HepG2 (cell line): ENCODE measurements around the gene CDC25C. TPM values are rescaled to one million over a fixed set of nuclear protein-coding genes. Genes with fewer than 3 reads are reported as not detected.

ENCODE experiments used
- CTCF ChIP-seq: sonication (generic); formaldehyde crosslinking; IDR thresholded peaks from 2 replicates; pipeline ENCODE4 v1.5.0; 2020; ENCODE audit warnings: mild to moderate bottlenecking, missing genetic modification reagents, moderate library complexity
- GLMP ChIP-seq: sonication (generic); formaldehyde crosslinking; IDR thresholded peaks from 2 replicates; pipeline ENCODE4 v1.9.0; 2021; ENCODE audit warnings: missing genetic modification reagents, mild to moderate bottlenecking, borderline replicate concordance
- HMG20A ChIP-seq: IDR thresholded peaks from 2 replicates; pipeline ENCODE4 v1.6.1; 2016; ENCODE audit warnings: borderline replicate concordance
- MEIS2 ChIP-seq: sonication (generic); formaldehyde crosslinking; IDR thresholded peaks from 2 replicates; pipeline ENCODE4 v1.9.0; 2021; ENCODE audit warnings: mild to moderate bottlenecking, missing genetic modification reagents
- MIER3 ChIP-seq: IDR thresholded peaks from 2 replicates; pipeline ENCODE4 v1.6.1; 2016; ENCODE audit warnings: missing compliant biosample characterization, borderline replicate concordance
- NFKBIZ ChIP-seq: IDR thresholded peaks from 2 replicates; pipeline ENCODE4 v1.6.1; 2018; ENCODE audit warnings: missing genetic modification reagents, missing compliant biosample characterization
- POGK ChIP-seq: sonication (generic); formaldehyde crosslinking; conservative IDR thresholded peaks from 2 replicates; pipeline ENCODE4 v1.8.0; 2022; ENCODE audit warnings: mild to moderate bottlenecking, moderate library complexity, missing genetic modification reagents
- POLR2AphosphoS2 ChIP-seq: IDR thresholded peaks from 2 replicates; pipeline ENCODE4 v1.6.1; 2011; ENCODE audit warnings: low read depth, low read length, improper control_type of control experiment
- SP4 ChIP-seq: sonication (generic); formaldehyde crosslinking; IDR thresholded peaks from 2 replicates; pipeline ENCODE4 v1.8.1; 2023; ENCODE audit warnings: mild to moderate bottlenecking, missing genetic modification reagents
- ZBTB7B ChIP-seq: sonication (generic); formaldehyde crosslinking; IDR thresholded peaks from 2 replicates; pipeline ENCODE4 v1.4.0; 2020; ENCODE audit warnings: missing genetic modification reagents
- ZKSCAN8 ChIP-seq: IDR thresholded peaks from 2 replicates; pipeline ENCODE4 v1.6.1; 2016; ENCODE audit warnings: borderline replicate concordance, missing genetic modification reagents, missing compliant biosample characterization
- ZMYM3 ChIP-seq: sonication (generic); formaldehyde crosslinking; IDR thresholded peaks from 2 replicates; pipeline ENCODE4 v1.5.1; 2020; ENCODE audit warnings: mild to moderate bottlenecking, missing genetic modification reagents
- ZNF367 ChIP-seq: sonication (generic); formaldehyde crosslinking; IDR thresholded peaks from 2 replicates; pipeline ENCODE4 v1.4.0; 2020; ENCODE audit warnings: missing genetic modification reagents, borderline replicate concordance
- ZNF746 ChIP-seq: sonication (generic); formaldehyde crosslinking; IDR thresholded peaks from 2 replicates; pipeline ENCODE4 v1.8.0; 2022; ENCODE audit warnings: mild to moderate bottlenecking, missing genetic modification reagents
- ZNF761 ChIP-seq: sonication (generic); formaldehyde crosslinking; conservative IDR thresholded peaks from 2 replicates; pipeline ENCODE4 v1.4.0; 2020; ENCODE audit warnings: mild to moderate bottlenecking, missing genetic modification reagents
- polyA plus RNA-seq, 8 experiments: library from polyadenylated mRNA; depleted of rRNA in 3 of 8; stranded (reverse) in 7 of 8; unstranded in 1 of 8; fragments of >200 nt; fragmentation: Illumina TruSeq in 4 of 8; extraction: Trizol in 4 of 8; gene quantifications; 2 replicates each; pipeline versions ENCODE4 v1.2.1 to v1.2.3, GENCODE V29; 2011 to 2016; ENCODE audit warnings: low read depth in 4 of 8, missing spikeins in 1 of 8, mixed read lengths in 1 of 8; ENCODE audit not compliant: insufficient read depth in 1 of 8
- total RNA-seq, 5 experiments: library from RNA; depleted of rRNA; stranded (reverse); fragments of >200 nt; fragmentation: Illumina TruSeq; extraction: Trizol; gene quantifications; 2 replicates each; pipeline ENCODE4 v1.2.3, GENCODE V29; 2016; ENCODE audit warnings: low read depth in 1 of 5
- TF ChIP-seq, protein P1 (sequence below): IDR thresholded peaks from 2 replicates; pipeline ENCODE4 v1.6.1; 2016; ENCODE audit warnings: missing compliant biosample characterization, missing genetic modification reagents, borderline replicate concordance
- TF ChIP-seq, protein P2 (sequence below): sonication (generic); formaldehyde crosslinking; IDR thresholded peaks from 2 replicates; pipeline ENCODE4 v1.5.1; 2020; ENCODE audit warnings: mild to moderate bottlenecking, moderate library complexity, missing genetic modification reagents
- TF ChIP-seq, protein P3 (sequence below): sonication (generic); formaldehyde crosslinking; IDR thresholded peaks from 2 replicates; pipeline ENCODE4 v1.9.0; 2021; ENCODE audit warnings: missing genetic modification reagents, borderline replicate concordance

Gene CDC25C
- total and polyA plus RNA-seq, 2 of the 13 experiments (the other 11 are each of a cell fraction or from before 2014, with no cell fraction given): 17.7 to 27.6 TPM

DNA sequence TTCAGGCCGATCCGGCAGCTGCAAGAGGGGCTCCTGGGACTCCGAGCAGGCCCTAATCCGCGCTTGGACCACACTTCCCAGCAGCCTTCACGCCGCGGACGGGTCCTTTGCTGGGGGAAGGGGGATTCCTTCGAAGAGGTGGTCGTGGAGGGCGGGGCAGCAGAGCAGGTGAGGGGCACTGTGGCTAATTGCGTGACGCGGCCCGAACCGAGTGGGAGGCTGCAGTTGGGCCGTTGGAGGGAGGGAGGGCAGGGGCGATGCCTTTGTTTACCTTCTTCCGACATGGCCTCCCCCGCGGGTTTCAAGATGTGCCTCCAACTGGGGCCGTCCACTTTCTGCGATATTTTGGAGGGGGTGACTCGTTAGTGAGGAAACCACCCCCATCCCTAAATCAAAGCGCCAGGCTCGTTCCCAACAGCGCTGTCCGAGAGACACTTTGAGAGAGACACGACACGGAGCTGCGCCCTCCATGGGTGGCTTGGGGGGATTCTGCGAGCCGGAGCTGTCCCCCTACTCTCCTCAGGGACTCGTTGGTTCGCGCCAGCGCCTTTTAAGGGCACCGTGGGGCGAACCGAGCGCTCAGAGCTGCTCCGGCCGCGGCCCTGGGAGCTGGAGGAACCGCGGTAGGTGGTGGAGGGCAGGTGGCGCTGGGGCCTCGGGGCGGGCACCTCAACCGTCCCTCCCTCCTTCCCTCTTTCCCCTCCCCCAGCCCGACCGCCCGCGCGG, 6.2 kb upstream of the CDC25C start, which contains the start of gene FAM53C (continued):
- TF ChIP-seq, protein P1, sequence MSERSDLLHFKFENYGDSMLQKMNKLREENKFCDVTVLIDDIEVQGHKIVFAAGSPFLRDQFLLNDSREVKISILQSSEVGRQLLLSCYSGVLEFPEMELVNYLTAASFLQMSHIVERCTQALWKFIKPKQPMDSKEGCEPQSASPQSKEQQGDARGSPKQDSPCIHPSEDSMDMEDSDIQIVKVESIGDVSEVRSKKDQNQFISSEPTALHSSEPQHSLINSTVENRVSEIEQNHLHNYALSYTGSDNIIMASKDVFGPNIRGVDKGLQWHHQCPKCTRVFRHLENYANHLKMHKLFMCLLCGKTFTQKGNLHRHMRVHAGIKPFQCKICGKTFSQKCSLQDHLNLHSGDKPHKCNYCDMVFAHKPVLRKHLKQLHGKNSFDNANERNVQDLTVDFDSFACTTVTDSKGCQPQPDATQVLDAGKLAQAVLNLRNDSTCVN: no peak; the same call in 1 of the 2 replicates
- peak; percentile 79; the same call in 1 of the 2 replicates for TF ChIP-seq ZNF367 (CRISPR knock-in tag)
- peak; percentile 86 for TF ChIP-seq MEIS2 (CRISPR knock-in tag)
- TF ChIP-seq POGK (CRISPR knock-in tag): peak; percentile 89; the same call in 1 of the 2 replicates
- no peak for TF ChIP-seq GLMP (CRISPR knock-in tag)
- peak; percentile 88; the same call in 1 of the 2 replicates for TF ChIP-seq POLR2AphosphoS2
- TF ChIP-seq SP4 (CRISPR knock-in tag): peak; percentile 70
- peak; percentile 93 for TF ChIP-seq ZNF746 (CRISPR knock-in tag)
- TF ChIP-seq ZBTB7B: peak; percentile 78
- TF ChIP-seq ZNF761 (CRISPR knock-in tag): no peak; the same call in 1 of the 2 replicates
- TF ChIP-seq, protein P2, sequence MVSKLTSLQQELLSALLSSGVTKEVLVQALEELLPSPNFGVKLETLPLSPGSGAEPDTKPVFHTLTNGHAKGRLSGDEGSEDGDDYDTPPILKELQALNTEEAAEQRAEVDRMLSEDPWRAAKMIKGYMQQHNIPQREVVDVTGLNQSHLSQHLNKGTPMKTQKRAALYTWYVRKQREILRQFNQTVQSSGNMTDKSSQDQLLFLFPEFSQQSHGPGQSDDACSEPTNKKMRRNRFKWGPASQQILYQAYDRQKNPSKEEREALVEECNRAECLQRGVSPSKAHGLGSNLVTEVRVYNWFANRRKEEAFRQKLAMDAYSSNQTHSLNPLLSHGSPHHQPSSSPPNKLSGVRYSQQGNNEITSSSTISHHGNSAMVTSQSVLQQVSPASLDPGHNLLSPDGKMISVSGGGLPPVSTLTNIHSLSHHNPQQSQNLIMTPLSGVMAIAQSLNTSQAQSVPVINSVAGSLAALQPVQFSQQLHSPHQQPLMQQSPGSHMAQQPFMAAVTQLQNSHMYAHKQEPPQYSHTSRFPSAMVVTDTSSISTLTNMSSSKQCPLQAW (CRISPR knock-in tag): peak; percentile 68; the same call in 1 of the 2 replicates
- peak; percentile 36 for TF ChIP-seq CTCF (CRISPR knock-in tag)
- TF ChIP-seq, protein P3, sequence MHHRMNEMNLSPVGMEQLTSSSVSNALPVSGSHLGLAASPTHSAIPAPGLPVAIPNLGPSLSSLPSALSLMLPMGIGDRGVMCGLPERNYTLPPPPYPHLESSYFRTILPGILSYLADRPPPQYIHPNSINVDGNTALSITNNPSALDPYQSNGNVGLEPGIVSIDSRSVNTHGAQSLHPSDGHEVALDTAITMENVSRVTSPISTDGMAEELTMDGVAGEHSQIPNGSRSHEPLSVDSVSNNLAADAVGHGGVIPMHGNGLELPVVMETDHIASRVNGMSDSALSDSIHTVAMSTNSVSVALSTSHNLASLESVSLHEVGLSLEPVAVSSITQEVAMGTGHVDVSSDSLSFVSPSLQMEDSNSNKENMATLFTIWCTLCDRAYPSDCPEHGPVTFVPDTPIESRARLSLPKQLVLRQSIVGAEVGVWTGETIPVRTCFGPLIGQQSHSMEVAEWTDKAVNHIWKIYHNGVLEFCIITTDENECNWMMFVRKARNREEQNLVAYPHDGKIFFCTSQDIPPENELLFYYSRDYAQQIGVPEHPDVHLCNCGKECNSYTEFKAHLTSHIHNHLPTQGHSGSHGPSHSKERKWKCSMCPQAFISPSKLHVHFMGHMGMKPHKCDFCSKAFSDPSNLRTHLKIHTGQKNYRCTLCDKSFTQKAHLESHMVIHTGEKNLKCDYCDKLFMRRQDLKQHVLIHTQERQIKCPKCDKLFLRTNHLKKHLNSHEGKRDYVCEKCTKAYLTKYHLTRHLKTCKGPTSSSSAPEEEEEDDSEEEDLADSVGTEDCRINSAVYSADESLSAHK (CRISPR knock-in tag): no peak
- no peak for TF ChIP-seq HMG20A
- peak; percentile 7; the same call in 1 of the 2 replicates for TF ChIP-seq MIER3 (CRISPR knock-in tag)
- TF ChIP-seq ZMYM3: no peak
- TF ChIP-seq ZKSCAN8: no peak
- peak; percentile 56; the same call in 1 of the 2 replicates for TF ChIP-seq NFKBIZ (CRISPR knock-in tag)
